Neural cell (in vitro differentiated cells): ENCODE results near the gene LPAR6. TPM values are rescaled to one million over a fixed set of nuclear protein-coding genes. Genes with fewer than 3 reads are reported as not detected.

Source experiments
- H2AFZ ChIP-seq: fragments of 200-600, 300-800 bp; sonication (generic), shearing (Covaris generic); 2 replicates; pipeline ENCODE4 v1.6.0; 2014; ENCODE audit warnings: low read depth, mild to moderate bottlenecking, antibody characterized with exemption, low read length, moderate library complexity
- H3F3A ChIP-seq: fragments of 200-600 bp; shearing (Covaris generic); 2 replicates; pipeline ENCODE4 v1.6.1; 2016; ENCODE audit warnings: mild to moderate bottlenecking, moderate library complexity, mixed read lengths, antibody characterized with exemption, low read length; ENCODE audit not compliant: insufficient read depth, poor library complexity, severe bottlenecking
- H3K27ac ChIP-seq: fragments of 200-600, 300-800 bp; sonication (generic), shearing (Covaris generic); 2 replicates; pipeline ENCODE4 v1.5.1; 2014; ENCODE audit warnings: mild to moderate bottlenecking, low read length, moderate library complexity
- H3K27me3 ChIP-seq: fragments of 300-800, 200-600 bp; sonication (generic), shearing (Covaris generic); 2 replicates; pipeline ENCODE4 v1.6.0; 2014; ENCODE audit warnings: mild to moderate bottlenecking, low read depth, low read length, moderate library complexity; ENCODE audit not compliant: insufficient read depth
- H3K36me3 ChIP-seq: fragments of 300-800, 200-600 bp; sonication (generic), shearing (Covaris generic); 2 replicates; pipeline ENCODE4 v1.5.1; 2014; ENCODE audit warnings: mild to moderate bottlenecking, antibody characterized with exemption, low read length, moderate library complexity; ENCODE audit not compliant: insufficient read depth
- H3K4me2 ChIP-seq: fragments of 300-800, 200-600 bp; sonication (generic), shearing (Covaris generic); 2 replicates; pipeline ENCODE4 v1.6.0; 2014; ENCODE audit warnings: mild to moderate bottlenecking, low read length
- H3K4me3 ChIP-seq: fragments of 300-800, 200-600 bp; sonication (generic), shearing (Covaris generic); 2 replicates; pipeline ENCODE4 v1.5.1; 2014; ENCODE audit warnings: mild to moderate bottlenecking, low read length, moderate library complexity
- H3K79me2 ChIP-seq: fragments of 200-600 bp; shearing (Covaris generic); replicated peaks from 2 replicates; pipeline ENCODE4 v1.6.0; 2014; ENCODE audit warnings: mild to moderate bottlenecking, low read length, moderate library complexity; ENCODE audit not compliant: insufficient read depth
- H3K9ac ChIP-seq: fragments of 300-800, 200-600 bp; sonication (generic), shearing (Covaris generic); 2 replicates; pipeline ENCODE4 v1.6.1; 2016; ENCODE audit warnings: mild to moderate bottlenecking, low read length, mixed read lengths
- H3K9me2 ChIP-seq: fragments of 200-600 bp; shearing (Covaris generic); 2 replicates; pipeline ENCODE4 v1.6.1; 2016; ENCODE audit warnings: mild to moderate bottlenecking, low read length, mixed read lengths; ENCODE audit not compliant: insufficient read depth
- H3K9me3 ChIP-seq: fragments of 200-600, 300-800 bp; sonication (generic), shearing (Covaris generic); 2 replicates; pipeline ENCODE4 v1.6.1; 2016; ENCODE audit warnings: mild to moderate bottlenecking, mixed run types, low read length, moderate library complexity, mixed read lengths
- H4K20me1 ChIP-seq: fragments of 200-600 bp; shearing (Covaris generic); 2 replicates; pipeline ENCODE4 v1.6.1; 2016; ENCODE audit warnings: mild to moderate bottlenecking, mixed run types; ENCODE audit not compliant: insufficient read depth
- EP300 ChIP-seq: fragments of 450-650 bp; conservative IDR thresholded peaks from 2 replicates; pipeline ENCODE4 v1.6.1; 2014; ENCODE audit warnings: antibody characterized with exemption, mild to moderate bottlenecking, moderate library complexity; ENCODE audit not compliant: poor library complexity, severe bottlenecking
- EZH2 ChIP-seq: fragments of 200-600, 300-800 bp; shearing (Covaris generic), sonication (generic); IDR thresholded peaks from 2 replicates; pipeline ENCODE4 v1.6.1; 2014; ENCODE audit warnings: antibody characterized with exemption, low read length, borderline replicate concordance, mild to moderate bottlenecking; ENCODE audit not compliant: insufficient read depth, poor library complexity, severe bottlenecking
- MXI1 ChIP-seq: fragments of 450-650 bp; conservative IDR thresholded peaks from 2 replicates; pipeline ENCODE4 v1.6.1; 2014; ENCODE audit warnings: antibody characterized with exemption, mild to moderate bottlenecking; ENCODE audit not compliant: poor library complexity, severe bottlenecking
- POLR2AphosphoS5 ChIP-seq: IDR thresholded peaks from 2 replicates; pipeline ENCODE4 v1.6.1; 2012
- RAD21 ChIP-seq: fragments of 450-650 bp; conservative IDR thresholded peaks from 2 replicates; pipeline ENCODE4 v1.6.1; 2014; ENCODE audit warnings: antibody characterized with exemption, mild to moderate bottlenecking, moderate library complexity
- SMC3 ChIP-seq: fragments of 450-650 bp; conservative IDR thresholded peaks from 2 replicates; pipeline ENCODE4 v1.6.1; 2014; ENCODE audit warnings: antibody characterized with exemption, mild to moderate bottlenecking, moderate library complexity; ENCODE audit not compliant: poor library complexity
- TAF1 ChIP-seq: IDR thresholded peaks from 2 replicates; pipeline ENCODE4 v1.6.1; 2012; ENCODE audit warnings: low read depth
- polyA plus RNA-seq: library from polyadenylated mRNA; depleted of rRNA; stranded (reverse); fragments of >200 nt; gene quantifications from 2 replicates; pipeline ENCODE4 v1.2.3, GENCODE V29; 2014
- TF ChIP-seq, protein P1 (sequence below): IDR thresholded peaks from 2 replicates; pipeline ENCODE4 v1.6.1; 2012; ENCODE audit warnings: borderline replicate concordance
- TF ChIP-seq, protein P2 (sequence below): fragments of 450-650 bp; IDR thresholded peaks from 2 replicates; pipeline ENCODE4 v1.5.1; 2014; ENCODE audit warnings: antibody characterized with exemption, mild to moderate bottlenecking, moderate library complexity; ENCODE audit not compliant: poor library complexity, severe bottlenecking

Gene LPAR6
- polyA plus RNA-seq, 1 donor from 2014 or later = not detected

DNA sequence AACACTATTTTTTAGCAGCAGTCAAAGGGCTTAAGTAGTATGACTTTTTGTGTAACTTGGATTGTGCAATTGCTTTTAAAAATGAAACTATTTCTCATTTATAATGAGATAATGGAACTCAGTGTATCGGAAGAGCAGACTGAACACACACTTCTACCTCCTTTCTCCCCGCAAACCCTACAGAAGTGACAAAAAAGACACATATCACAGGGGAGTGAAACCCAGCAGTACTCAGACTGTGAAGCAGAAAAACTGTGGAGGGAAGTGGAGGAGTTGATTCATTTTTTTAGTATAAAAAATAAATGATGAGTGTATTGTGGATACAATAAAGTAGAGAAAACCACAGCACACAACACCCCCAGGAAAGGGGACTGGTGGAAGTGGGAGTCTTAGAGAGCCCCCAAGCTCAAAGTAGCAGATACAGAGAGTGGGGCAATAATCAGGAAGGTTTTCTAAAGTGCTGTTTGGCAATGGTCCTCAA, 9.7 kb downstream of the LPAR6 start:
- H3K9me2 ChIP-seq = no peaks in the 10 kb centered on the region
- H3K4me2 ChIP-seq = no peak overlapping the region
- H3K9ac ChIP-seq = no peak overlapping the region
- no peak overlapping the region for H3K4me3 ChIP-seq
- H3K9me3 ChIP-seq = no peaks in the 10 kb centered on the region
- H3K36me3 ChIP-seq = no peaks in the 10 kb centered on the region
- TF ChIP-seq MXI1 (no peak), EP300 (no peak), SMC3 (no peak), EZH2 (no peak), TAF1 (no peak), RAD21 (no peak), POLR2AphosphoS5 (no peak)
- TF ChIP-seq, protein P1, sequence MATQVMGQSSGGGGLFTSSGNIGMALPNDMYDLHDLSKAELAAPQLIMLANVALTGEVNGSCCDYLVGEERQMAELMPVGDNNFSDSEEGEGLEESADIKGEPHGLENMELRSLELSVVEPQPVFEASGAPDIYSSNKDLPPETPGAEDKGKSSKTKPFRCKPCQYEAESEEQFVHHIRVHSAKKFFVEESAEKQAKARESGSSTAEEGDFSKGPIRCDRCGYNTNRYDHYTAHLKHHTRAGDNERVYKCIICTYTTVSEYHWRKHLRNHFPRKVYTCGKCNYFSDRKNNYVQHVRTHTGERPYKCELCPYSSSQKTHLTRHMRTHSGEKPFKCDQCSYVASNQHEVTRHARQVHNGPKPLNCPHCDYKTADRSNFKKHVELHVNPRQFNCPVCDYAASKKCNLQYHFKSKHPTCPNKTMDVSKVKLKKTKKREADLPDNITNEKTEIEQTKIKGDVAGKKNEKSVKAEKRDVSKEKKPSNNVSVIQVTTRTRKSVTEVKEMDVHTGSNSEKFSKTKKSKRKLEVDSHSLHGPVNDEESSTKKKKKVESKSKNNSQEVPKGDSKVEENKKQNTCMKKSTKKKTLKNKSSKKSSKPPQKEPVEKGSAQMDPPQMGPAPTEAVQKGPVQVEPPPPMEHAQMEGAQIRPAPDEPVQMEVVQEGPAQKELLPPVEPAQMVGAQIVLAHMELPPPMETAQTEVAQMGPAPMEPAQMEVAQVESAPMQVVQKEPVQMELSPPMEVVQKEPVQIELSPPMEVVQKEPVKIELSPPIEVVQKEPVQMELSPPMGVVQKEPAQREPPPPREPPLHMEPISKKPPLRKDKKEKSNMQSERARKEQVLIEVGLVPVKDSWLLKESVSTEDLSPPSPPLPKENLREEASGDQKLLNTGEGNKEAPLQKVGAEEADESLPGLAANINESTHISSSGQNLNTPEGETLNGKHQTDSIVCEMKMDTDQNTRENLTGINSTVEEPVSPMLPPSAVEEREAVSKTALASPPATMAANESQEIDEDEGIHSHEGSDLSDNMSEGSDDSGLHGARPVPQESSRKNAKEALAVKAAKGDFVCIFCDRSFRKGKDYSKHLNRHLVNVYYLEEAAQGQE = no peak
- TF ChIP-seq, protein P2, sequence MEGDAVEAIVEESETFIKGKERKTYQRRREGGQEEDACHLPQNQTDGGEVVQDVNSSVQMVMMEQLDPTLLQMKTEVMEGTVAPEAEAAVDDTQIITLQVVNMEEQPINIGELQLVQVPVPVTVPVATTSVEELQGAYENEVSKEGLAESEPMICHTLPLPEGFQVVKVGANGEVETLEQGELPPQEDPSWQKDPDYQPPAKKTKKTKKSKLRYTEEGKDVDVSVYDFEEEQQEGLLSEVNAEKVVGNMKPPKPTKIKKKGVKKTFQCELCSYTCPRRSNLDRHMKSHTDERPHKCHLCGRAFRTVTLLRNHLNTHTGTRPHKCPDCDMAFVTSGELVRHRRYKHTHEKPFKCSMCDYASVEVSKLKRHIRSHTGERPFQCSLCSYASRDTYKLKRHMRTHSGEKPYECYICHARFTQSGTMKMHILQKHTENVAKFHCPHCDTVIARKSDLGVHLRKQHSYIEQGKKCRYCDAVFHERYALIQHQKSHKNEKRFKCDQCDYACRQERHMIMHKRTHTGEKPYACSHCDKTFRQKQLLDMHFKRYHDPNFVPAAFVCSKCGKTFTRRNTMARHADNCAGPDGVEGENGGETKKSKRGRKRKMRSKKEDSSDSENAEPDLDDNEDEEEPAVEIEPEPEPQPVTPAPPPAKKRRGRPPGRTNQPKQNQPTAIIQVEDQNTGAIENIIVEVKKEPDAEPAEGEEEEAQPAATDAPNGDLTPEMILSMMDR = no peak
- H3F3A ChIP-seq = no peaks in the 10 kb centered on the region
- H3K79me2 ChIP-seq = no peaks in the 10 kb centered on the region
- H3K27me3 ChIP-seq = no peaks in the 10 kb centered on the region
- H2AFZ ChIP-seq = no peak overlapping the region
- H3K27ac ChIP-seq = no peak overlapping the region
- no peaks in the 10 kb centered on the region for H4K20me1 ChIP-seq

DNA sequence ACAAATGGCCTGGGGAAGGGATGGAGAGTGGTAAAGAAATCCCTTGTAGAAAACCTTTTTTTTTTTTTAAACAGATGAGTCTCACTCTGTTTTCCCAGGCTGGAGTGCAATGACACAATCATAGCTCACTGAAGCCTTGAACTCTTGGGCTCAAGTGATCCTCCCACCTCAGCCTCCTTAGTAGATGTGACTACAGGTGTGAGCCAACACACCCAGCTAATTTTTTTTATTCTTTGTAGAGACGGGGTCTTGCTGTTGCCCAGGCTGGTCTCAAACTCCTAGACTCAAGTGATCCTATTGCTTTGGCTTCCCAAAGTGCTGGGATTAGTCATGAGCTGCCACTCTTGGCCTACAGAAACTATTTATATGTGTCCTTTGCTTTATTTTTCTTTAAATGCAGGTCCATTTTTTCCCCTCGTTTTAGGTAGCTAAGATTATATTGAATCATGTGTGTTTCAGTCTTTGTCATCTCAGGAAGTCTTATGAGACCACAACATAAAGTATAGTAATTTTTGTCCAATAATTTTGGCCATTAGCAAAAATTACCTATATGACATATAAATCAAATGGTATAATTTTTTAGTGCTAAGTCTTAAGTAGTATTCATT, 10.5 kb downstream of the LPAR6 start:
- Histone ChIP-seq H3K4me2 (no peak overlapping the region), H3K4me3 (no peak overlapping the region), H4K20me1 (no peaks in the 10 kb centered on the region), H2AFZ (no peak overlapping the region), H3K9me3 (no peaks in the 10 kb centered on the region), H3K27ac (no peak overlapping the region), H3F3A (no peaks in the 10 kb centered on the region), H3K9me2 (no peaks in the 10 kb centered on the region), H3K36me3 (no peaks in the 10 kb centered on the region), H3K27me3 (no peaks in the 10 kb centered on the region), H3K79me2 (no peaks in the 10 kb centered on the region), H3K9ac (no peak overlapping the region)
- no peak for TF ChIP-seq SMC3
- no peak for TF ChIP-seq TAF1
- TF ChIP-seq, protein P1 = no peak
- TF ChIP-seq EZH2 = no peak
- TF ChIP-seq MXI1 = no peak
- no peak for TF ChIP-seq RAD21
- TF ChIP-seq, protein P2 = no peak
- TF ChIP-seq POLR2AphosphoS5 = no peak
- TF ChIP-seq EP300 = no peak
